ENCODE measurements around the gene SLC26A6.

- no peak for TF ChIP-seq CTCF (conservative IDR thresholded peaks at IDR 0.05)
- no peak for TF ChIP-seq ZFX (IDR thresholded peaks at IDR 0.05)
Measured at GRCh38 chr3:48612309-48612708, 23.0 kb downstream of the SLC26A6 start.
